22Rv1 (cell line): ENCODE measurements around the gene MCEE.

Experiments
- ZFX ChIP-seq: fragments of 450-650 bp; IDR thresholded peaks from 2 replicates; pipeline ENCODE4 v1.6.1; 2017; ENCODE audit warnings: antibody characterized with exemption, borderline replicate concordance
- TF ChIP-seq, protein P1 (sequence below): fragments of 450-650 bp; IDR thresholded peaks from 2 replicates; pipeline ENCODE4 v1.5.1; 2017; ENCODE audit warnings: mild to moderate bottlenecking

DNA sequence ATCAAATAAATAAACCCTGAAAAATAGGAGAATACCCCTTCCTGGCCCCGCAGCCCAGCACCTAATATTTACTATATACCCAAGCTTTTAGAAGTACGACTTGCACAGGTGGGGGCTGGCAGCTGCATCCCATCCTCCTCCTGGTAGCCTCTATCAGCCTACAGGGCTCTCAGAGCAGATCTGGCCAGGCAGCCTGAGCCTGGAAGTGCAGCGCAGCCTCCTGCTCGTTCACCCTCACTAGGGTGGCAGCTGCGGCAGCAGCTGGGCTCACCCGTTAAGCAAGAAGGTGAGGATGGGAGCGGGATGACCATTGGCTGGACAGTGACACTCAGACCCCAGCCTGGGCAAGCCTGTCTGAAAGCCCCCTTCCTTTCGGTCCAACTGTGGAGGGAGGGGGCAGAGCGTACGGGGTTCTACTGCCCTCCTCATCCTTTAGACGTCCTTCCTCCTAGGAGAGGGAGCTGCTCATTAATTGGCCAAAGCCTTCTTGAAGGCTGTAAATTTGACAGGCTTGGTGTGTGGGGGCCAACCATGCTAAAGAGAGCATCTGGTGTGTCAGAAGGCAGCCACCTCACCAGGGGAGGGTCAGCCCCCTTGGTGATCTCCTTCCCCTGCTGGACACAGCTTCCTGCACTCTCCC lies 23.7 kb upstream of the MCEE start:
- TF ChIP-seq, protein P1, sequence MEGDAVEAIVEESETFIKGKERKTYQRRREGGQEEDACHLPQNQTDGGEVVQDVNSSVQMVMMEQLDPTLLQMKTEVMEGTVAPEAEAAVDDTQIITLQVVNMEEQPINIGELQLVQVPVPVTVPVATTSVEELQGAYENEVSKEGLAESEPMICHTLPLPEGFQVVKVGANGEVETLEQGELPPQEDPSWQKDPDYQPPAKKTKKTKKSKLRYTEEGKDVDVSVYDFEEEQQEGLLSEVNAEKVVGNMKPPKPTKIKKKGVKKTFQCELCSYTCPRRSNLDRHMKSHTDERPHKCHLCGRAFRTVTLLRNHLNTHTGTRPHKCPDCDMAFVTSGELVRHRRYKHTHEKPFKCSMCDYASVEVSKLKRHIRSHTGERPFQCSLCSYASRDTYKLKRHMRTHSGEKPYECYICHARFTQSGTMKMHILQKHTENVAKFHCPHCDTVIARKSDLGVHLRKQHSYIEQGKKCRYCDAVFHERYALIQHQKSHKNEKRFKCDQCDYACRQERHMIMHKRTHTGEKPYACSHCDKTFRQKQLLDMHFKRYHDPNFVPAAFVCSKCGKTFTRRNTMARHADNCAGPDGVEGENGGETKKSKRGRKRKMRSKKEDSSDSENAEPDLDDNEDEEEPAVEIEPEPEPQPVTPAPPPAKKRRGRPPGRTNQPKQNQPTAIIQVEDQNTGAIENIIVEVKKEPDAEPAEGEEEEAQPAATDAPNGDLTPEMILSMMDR: no peak
- TF ChIP-seq ZFX: no peak
